GM23248 (cell line): ENCODE data around the gene MRNIP. TPM values are rescaled to one million over a fixed set of nuclear protein-coding genes. Genes with fewer than 3 reads are reported as not detected.

Experiments
- DNase-seq: peaks from one replicate; pipeline ENCODE4 v3.0.0-alpha.2; 2015
- H2AFZ ChIP-seq: fragments of 200-600 bp; sonication (generic); 2 replicates; pipeline ENCODE4 v1.6.1; 2016; ENCODE audit warnings: antibody characterized with exemption
- H3F3A ChIP-seq: fragments of 200-600 bp; sonication (generic); 2 replicates; pipeline ENCODE4 v1.6.1; 2016; ENCODE audit warnings: mild to moderate bottlenecking, antibody characterized with exemption, mixed run types; ENCODE audit not compliant: insufficient read depth
- H3K27ac ChIP-seq: fragments of 200-600 bp; sonication (generic); 2 replicates; pipeline ENCODE4 v1.5.1; 2016; ENCODE audit warnings: mild to moderate bottlenecking
- H3K27me3 ChIP-seq: fragments of 200-600 bp; sonication (generic); replicated peaks from 2 replicates; pipeline ENCODE4 v1.6.1; 2016; ENCODE audit warnings: mild to moderate bottlenecking; ENCODE audit not compliant: insufficient read depth
- H3K36me3 ChIP-seq: fragments of 200-600 bp; sonication (generic); 2 replicates; pipeline ENCODE4 v1.6.1; 2016; ENCODE audit warnings: low read depth, mild to moderate bottlenecking
- H3K4me1 ChIP-seq: fragments of 200-600 bp; sonication (generic); 2 replicates; pipeline ENCODE4 v1.6.1; 2016; ENCODE audit warnings: mild to moderate bottlenecking; ENCODE audit not compliant: insufficient read depth
- H3K4me2 ChIP-seq: fragments of 200-600 bp; sonication (generic); one replicate; pipeline ENCODE4 v1.6.1; 2016; ENCODE audit warnings: mild to moderate bottlenecking; ENCODE audit not compliant: unreplicated experiment
- H3K4me3 ChIP-seq: fragments of 200-600 bp; sonication (generic); 2 replicates; pipeline ENCODE4 v1.5.1; 2016; ENCODE audit warnings: mild to moderate bottlenecking
- H3K79me2 ChIP-seq: fragments of 200-600 bp; sonication (generic); 2 replicates; pipeline ENCODE4 v1.6.1; 2016; ENCODE audit warnings: mild to moderate bottlenecking; ENCODE audit not compliant: insufficient read depth
- H3K9ac ChIP-seq: fragments of 200-600 bp; sonication (generic); 2 replicates; pipeline ENCODE4 v1.6.1; 2016; ENCODE audit warnings: mild to moderate bottlenecking
- H3K9me2 ChIP-seq: fragments of 200-600 bp; sonication (generic); 2 replicates; pipeline ENCODE4 v1.6.1; 2016; ENCODE audit warnings: mixed run types, mild to moderate bottlenecking, moderate library complexity; ENCODE audit not compliant: insufficient read depth
- H3K9me3 ChIP-seq: fragments of 200-600 bp; sonication (generic); one replicate; pipeline ENCODE4 v1.6.1; 2017; ENCODE audit warnings: low read depth
- H4K20me1 ChIP-seq: fragments of 200-600 bp; sonication (generic); 2 replicates; pipeline ENCODE4 v1.6.0; 2016; ENCODE audit not compliant: insufficient read depth
- EZH2 ChIP-seq: fragments of 200-600 bp; sonication (generic); IDR thresholded peaks from 2 replicates; pipeline ENCODE4 v1.6.1; 2018; ENCODE audit warnings: antibody characterized with exemption, mild to moderate bottlenecking; ENCODE audit not compliant: insufficient read depth, poor library complexity, severe bottlenecking
- EZH2phosphoT487 ChIP-seq: fragments of 200-600 bp; sonication (generic); IDR thresholded peaks from 2 replicates; pipeline ENCODE4 v1.6.1; 2018; ENCODE audit warnings: antibody characterized with exemption, moderate library complexity, mild to moderate bottlenecking, low read depth; ENCODE audit not compliant: insufficient read depth
- WGBS, 2 experiments: methylation state at CpG; one replicate each; pipeline ENCODE4 v1.1.6; 2015 to 2017; ENCODE audit warnings: low lambda C conversion rate in 2 of 2, low coverage in 1 of 2; ENCODE audit errors: missing lambda C conversion rate in 2 of 2; 5-methylcytosine and 5-hydroxymethylcytosine counted together
- in situ Hi-C: fragments of 300-500 bp; cut with MboI; formaldehyde crosslinking; loops from 2 replicates; pipeline ENCODE4 v1.15.0; 2020
- polyA plus RNA-seq: library from polyadenylated mRNA; unstranded; fragments of >200 nt; fragmentation: Nextera tagmentation; extraction: Ambion mirVana; gene quantifications from 2 replicates; pipeline ENCODE4 v1.2.1, GENCODE V29; 2016
- total RNA-seq: library from RNA; depleted of rRNA; stranded (reverse); fragments of >200 nt; shearing (Covaris generic); gene quantifications from 2 replicates; pipeline ENCODE4 v1.2.3, GENCODE V29; 2014

Gene MRNIP
- total and polyA plus RNA-seq, 2 experiments from 2014 or later = 14.1 to 17.3 TPM

DNA sequence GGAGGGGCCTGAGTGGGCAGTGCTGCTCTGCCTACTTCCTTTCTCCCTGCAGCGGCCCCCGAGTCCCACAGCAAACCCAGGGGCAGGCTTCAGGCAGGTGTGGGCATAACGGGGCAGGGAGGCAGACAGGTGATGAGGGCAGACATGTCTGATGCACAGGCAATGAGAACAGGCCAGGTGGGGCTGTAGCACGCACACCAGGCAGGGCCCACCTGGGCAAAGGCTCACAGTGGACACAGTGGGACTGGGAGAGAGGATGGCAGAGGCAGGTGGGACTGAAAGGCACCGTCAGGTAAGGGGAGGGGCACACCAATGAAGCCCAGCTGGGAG, 59.0 kb downstream of the MRNIP start:
- peaks cover 9% of the 10 kb centered on the region; the same call in 1 of the 2 replicates for H3K36me3 ChIP-seq
- no peaks in the 10 kb centered on the region for H4K20me1 ChIP-seq
- TF ChIP-seq EZH2phosphoT487 (no peak), EZH2 (no peak)
- H2AFZ ChIP-seq = no peak overlapping the region
- H3K79me2 ChIP-seq = peaks cover 28% of the 10 kb centered on the region
- H3K9me3 ChIP-seq = no peaks in the 10 kb centered on the region
- 87 to 90% methylated on average over 5 of the region's 5 CpGs for WGBS, 2 experiments
- peaks cover 11% of the 10 kb centered on the region for H3K4me1 ChIP-seq
- H3K9ac ChIP-seq = no peak overlapping the region
- no peaks in the 10 kb centered on the region for H3K9me2 ChIP-seq
- no peaks in the 10 kb centered on the region for H3K27me3 ChIP-seq
- no peak overlapping the region for H3K27ac ChIP-seq
- no peak overlapping the region for H3K4me2 ChIP-seq
- in situ Hi-C loops = no loop called here
- H3F3A ChIP-seq = peaks cover 5% of the 10 kb centered on the region
- H3K4me3 ChIP-seq = no peak overlapping the region
- no peak for DNase-seq

DNA sequence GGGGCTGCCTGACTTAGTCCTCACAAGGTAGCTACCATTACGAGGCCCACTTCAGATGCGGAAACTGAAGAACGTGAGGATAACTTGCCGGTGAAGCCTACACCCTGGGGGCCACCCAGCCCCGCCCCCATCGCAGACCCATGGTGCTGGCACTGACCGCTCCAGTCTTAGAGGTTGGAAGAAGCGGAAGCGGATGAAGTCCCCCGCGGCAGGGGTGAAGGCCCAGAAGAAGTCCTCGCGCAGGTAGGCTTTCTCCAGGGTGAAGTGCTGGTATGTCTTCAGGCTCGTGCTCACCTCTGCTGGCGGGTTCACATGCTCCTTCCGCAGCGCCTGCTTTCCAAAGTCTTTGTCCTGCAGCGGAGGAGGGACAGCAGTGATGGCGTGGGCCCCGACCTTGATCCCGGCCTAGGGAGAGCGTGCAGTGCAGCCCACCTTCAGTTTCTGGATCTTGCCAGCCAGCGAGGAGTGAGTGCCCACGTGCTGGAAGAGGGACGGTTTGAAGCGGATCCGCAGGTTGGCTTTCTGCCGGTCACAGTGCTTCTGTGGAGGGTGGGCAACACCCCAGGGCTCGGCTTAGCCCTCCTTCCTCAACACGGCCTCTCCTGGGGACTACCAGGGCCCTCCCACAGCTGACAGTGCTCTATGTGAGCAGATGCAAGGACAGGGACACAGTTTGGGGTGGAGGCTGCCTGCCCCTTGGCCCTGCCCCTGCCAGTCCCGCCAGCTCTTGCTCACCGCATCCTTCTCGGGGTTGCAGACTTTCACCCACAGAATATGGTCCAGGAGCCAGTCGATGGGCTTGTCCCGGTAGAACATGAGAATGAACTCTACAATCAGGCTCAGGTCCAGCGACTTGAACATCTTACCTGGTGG, 59.6 kb downstream of the MRNIP start:
- Histone ChIP-seq H3K36me3 (peaks cover 9% of the 10 kb centered on the region; the same call in 1 of the 2 replicates), H4K20me1 (no peaks in the 10 kb centered on the region), H2AFZ (no peak overlapping the region), H3F3A (peaks cover 5% of the 10 kb centered on the region), H3K27ac (no peak overlapping the region), H3K27me3 (no peaks in the 10 kb centered on the region), H3K79me2 (peaks cover 22% of the 10 kb centered on the region), H3K9me2 (no peaks in the 10 kb centered on the region), H3K4me3 (no peak overlapping the region), H3K4me1 (peaks cover 5% of the 10 kb centered on the region), H3K9me3 (no peaks in the 10 kb centered on the region), H3K9ac (no peak overlapping the region), H3K4me2 (no peak overlapping the region)
- WGBS, 2 experiments = 94 to 96% methylated on average over 35 to 36 of the region's 36 CpGs
- TF ChIP-seq EZH2 (no peak), EZH2phosphoT487 (no peak)
- in situ Hi-C loops = no loop called here
- DNase-seq = no peak

DNA sequence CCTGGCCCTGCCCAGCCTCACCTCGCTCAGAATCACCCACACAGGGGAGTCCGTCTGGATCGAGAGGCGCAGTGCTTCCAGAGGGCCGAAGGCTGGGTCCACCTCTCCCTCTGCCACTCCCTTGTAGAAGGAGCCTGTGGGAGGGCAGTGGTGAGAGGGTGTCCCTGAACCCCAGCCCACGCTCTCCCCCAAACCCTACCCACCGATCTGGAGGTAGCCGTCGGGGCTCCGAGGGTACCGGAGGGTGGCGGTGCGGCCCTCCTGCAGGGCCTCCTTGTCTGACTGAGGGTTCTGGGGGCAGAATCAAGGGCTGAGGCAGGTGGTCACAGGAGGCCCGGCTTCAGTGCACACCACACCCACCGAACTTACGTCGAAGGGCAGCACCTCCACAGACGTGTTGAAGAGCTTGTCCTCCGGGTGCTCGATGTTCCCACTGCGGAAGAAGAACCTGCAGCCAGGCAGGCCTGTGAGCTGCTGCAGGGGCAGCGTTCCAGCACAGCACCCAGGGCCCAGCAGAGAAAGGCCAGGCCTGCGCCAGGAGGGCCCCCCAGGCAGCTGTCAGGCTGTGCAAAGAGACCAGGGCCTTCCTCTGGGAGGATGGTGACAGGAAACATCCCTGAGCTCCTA, 60.4 kb downstream of the MRNIP start:
- in situ Hi-C loops = no loop called here
- Histone ChIP-seq H3K9ac (no peak overlapping the region), H4K20me1 (no peaks in the 10 kb centered on the region), H3K9me3 (no peaks in the 10 kb centered on the region), H3K27me3 (no peaks in the 10 kb centered on the region), H3F3A (peaks cover 5% of the 10 kb centered on the region), H3K4me2 (no peak overlapping the region), H2AFZ (no peak overlapping the region), H3K27ac (no peak overlapping the region), H3K79me2 (peaks cover 16% of the 10 kb centered on the region), H3K36me3 (peaks cover 9% of the 10 kb centered on the region; the same call in 1 of the 2 replicates), H3K4me1 (no peaks in the 10 kb centered on the region), H3K9me2 (no peaks in the 10 kb centered on the region), H3K4me3 (no peak overlapping the region)
- WGBS, 2 experiments = 97 to 98% methylated on average over 17 to 23 of the region's 23 CpGs
- no peak for TF ChIP-seq EZH2
- no peak for TF ChIP-seq EZH2phosphoT487
- DNase-seq = no peak

DNA sequence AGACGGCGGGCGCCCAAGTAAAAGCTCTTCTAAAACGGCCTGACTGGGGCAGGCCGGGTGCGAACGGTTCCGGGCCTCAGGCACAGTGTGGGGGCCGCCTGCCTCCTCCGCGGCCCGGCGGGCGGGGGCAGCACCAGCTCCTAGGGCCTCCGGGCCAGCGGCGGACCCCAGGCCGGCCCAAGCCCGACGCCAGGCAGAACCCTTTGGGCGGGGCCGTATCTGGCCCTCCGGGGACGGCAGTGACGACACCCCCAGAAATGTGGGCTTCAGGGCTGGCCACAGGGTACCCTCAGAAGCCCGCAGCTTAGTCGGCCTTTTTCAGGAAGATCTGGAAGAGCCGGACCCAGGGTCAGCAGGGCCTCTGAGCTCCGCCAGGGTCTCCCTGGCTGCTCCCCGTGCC, 60.9 kb downstream of the MRNIP start:
- Histone ChIP-seq H3K9me3 (no peaks in the 10 kb centered on the region), H3K9ac (no peak overlapping the region), H3K4me2 (no peak overlapping the region), H3F3A (peaks cover 5% of the 10 kb centered on the region), H4K20me1 (no peaks in the 10 kb centered on the region), H2AFZ (no peak overlapping the region), H3K27me3 (no peaks in the 10 kb centered on the region), H3K79me2 (peaks cover 11% of the 10 kb centered on the region), H3K36me3 (peaks cover 9% of the 10 kb centered on the region; the same call in 1 of the 2 replicates), H3K9me2 (no peaks in the 10 kb centered on the region), H3K4me3 (no peak overlapping the region), H3K27ac (no peak overlapping the region), H3K4me1 (no peaks in the 10 kb centered on the region)
- no peak for DNase-seq
- in situ Hi-C loops = no loop called here
- TF ChIP-seq EZH2phosphoT487 (no peak), EZH2 (no peak)
- WGBS, 2 experiments = 96 to 100% methylated on average over 19 to 29 of the region's 30 CpGs
